Measurements from ENCODE around the gene FBXO41. TPM values are rescaled to one million over a fixed set of nuclear protein-coding genes. Genes with fewer than 3 reads are reported as not detected.

Gene FBXO41
- total and polyA plus RNA-seq, 12 donors: 0.12 to 1.8 (median 0.68) TPM

DNA sequence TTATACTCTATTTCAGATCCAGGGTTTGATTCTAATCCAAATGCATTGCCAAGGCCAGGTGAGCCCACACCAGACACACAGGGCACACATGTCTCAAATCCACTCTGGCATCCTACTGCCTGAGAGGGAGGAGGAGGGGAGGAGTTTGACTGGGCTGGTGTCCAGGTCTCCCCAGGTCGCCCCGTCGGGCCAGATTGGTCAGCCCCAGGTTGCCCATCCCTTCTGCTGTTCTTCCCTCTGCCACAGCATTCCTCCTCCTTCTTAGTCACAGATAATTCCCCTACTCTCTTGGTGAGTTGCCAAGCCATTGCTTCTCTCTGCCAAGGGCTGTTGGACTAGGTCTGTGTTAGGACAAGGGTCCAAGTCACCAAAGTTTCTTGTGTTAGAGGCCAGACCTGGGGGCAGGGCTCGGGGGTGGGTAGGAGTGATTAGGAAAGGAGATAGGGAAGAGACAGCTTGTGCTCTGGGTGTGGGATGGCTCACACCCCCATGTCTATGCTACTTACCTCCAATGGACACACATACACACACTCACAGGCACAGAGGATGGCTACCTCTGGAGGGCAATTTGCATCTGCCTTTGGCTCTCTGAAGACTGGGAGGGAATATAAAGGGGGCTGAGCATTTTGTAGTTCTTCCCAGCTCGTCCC, 11.6 kb upstream of the FBXO41 start:
- TF ChIP-seq, protein P1, sequence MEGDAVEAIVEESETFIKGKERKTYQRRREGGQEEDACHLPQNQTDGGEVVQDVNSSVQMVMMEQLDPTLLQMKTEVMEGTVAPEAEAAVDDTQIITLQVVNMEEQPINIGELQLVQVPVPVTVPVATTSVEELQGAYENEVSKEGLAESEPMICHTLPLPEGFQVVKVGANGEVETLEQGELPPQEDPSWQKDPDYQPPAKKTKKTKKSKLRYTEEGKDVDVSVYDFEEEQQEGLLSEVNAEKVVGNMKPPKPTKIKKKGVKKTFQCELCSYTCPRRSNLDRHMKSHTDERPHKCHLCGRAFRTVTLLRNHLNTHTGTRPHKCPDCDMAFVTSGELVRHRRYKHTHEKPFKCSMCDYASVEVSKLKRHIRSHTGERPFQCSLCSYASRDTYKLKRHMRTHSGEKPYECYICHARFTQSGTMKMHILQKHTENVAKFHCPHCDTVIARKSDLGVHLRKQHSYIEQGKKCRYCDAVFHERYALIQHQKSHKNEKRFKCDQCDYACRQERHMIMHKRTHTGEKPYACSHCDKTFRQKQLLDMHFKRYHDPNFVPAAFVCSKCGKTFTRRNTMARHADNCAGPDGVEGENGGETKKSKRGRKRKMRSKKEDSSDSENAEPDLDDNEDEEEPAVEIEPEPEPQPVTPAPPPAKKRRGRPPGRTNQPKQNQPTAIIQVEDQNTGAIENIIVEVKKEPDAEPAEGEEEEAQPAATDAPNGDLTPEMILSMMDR (IDR thresholded peaks at IDR 0.05): no peak
- Histone ChIP-seq H3K9me3 (peaks cover 0 to 3% (median 0%) of the 10 kb centered on the region in 11 donors), H3K27ac (no peak overlapping the region), H3K4me3 (no peak overlapping the region), H3K36me3 (no peaks in the 10 kb centered on the region), H3K4me1 (peaks cover 4 to 31% (median 19%) of the 10 kb centered on the region in 9 donors), H3K27me3 (peaks cover 31 to 98% (median 82%) of the 10 kb centered on the region in 7 donors)
- ATAC-seq (no peak), DNase-seq (no peak)
- intact Hi-C loops (cut with DNase I): no loop called here
- 33 to 40% methylated on average over 5 of the region's 5 CpGs for WGBS, 2 donors

DNA sequence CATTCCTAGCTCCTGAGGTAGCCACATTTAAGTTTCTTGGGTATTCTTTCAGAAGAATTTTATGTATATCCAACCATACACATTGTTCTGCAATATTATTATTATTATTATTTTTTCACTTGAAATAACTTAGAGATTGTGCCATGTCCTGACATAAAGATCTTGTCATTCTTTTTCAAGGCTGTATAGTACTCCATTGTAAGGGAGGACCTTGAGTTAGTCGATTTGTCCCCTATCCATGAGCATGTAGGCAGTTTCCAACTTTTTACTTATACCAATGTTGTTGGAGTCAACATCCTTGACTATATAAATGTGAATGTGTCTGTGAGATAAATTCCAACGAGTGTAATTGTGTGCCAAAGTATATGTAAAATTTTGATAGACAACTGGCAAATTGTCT, 10.0 kb upstream of the FBXO41 start:
- DNase-seq: no peak
- H3K27me3 ChIP-seq: peaks cover 31 to 98% (median 89%) of the 10 kb centered on the region in 7 donors
- H3K36me3 ChIP-seq: no peaks in the 10 kb centered on the region
- H3K9me3 ChIP-seq: peaks cover 0 to 3% (median 0%) of the 10 kb centered on the region in 11 donors
- WGBS, 2 donors: 90 to 92% methylated on average over 2 of the region's 2 CpGs
- intact Hi-C loops (cut with DNase I): no loop called here
- H3K4me1 ChIP-seq: peaks cover 4 to 31% (median 19%) of the 10 kb centered on the region in 9 donors
- no peak overlapping the region for H3K27ac ChIP-seq
- H3K4me3 ChIP-seq: no peak overlapping the region
- ATAC-seq: no peak
- TF ChIP-seq, protein P1 (IDR thresholded peaks at IDR 0.05): no peak

DNA sequence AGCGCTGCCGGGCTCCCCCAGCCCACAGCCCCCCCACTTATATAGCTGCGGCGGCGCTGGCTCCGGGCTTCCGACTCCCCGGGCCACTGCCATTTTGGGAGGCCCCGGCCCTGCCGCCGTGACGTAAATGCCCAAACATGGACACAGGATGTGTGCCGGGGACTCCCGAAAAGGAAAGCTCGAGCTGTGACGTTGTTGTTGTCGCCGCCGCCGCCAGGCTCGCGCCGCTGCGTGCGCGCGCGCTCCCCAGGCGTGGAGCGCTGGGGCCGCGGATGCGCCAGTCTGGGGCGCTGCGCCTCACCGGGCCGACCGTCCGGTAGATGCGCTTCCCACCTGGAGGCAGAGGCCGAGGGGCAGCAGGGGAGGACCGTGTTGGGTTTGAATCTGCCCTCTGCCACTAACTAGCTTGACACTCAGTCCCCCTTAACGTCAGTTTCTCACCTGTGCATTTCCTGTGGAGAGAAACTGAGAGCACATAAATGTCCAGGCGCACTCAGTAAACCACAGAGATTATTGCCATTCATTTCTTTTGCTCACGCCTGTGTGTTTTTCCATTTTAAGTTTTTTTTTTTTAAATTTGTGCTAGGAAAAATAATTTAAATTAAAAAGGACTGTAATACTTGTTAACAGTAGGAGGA, 9.4 kb upstream of the FBXO41 start, which contains the start of gene EGR4:
Gene EGR4, minus strand, starts transcription at position 15 of the 638 bp plus-strand sequence. CDS start 231 bp downstream, outside the sequence.
- Histone ChIP-seq H3K27ac (no peak within 1 kb of the TSS), H3K27me3 (peaks cover 31 to 98% (median 89%) of the 10 kb centered on the region in 7 donors), H3K36me3 (no peaks in the 10 kb centered on the region), H3K9me3 (peaks cover 0 to 3% (median 0%) of the 10 kb centered on the region in 11 donors), H3K4me1 (peaks cover 4 to 31% (median 19%) of the 10 kb centered on the region in 9 donors), H3K4me3 (peak within 1 kb of the TSS; percentile 1 to 57 (median 44))
- intact Hi-C loops (cut with DNase I): no loop called here
- DNase-seq (peak; percentile 33 to 34), ATAC-seq (peak; percentile 29 to 75 (median 60))
- TF ChIP-seq, protein P1 (IDR thresholded peaks at IDR 0.05): no peak
- WGBS, 2 donors: 1 to 2% methylated on average over 45 of the region's 45 CpGs

DNA sequence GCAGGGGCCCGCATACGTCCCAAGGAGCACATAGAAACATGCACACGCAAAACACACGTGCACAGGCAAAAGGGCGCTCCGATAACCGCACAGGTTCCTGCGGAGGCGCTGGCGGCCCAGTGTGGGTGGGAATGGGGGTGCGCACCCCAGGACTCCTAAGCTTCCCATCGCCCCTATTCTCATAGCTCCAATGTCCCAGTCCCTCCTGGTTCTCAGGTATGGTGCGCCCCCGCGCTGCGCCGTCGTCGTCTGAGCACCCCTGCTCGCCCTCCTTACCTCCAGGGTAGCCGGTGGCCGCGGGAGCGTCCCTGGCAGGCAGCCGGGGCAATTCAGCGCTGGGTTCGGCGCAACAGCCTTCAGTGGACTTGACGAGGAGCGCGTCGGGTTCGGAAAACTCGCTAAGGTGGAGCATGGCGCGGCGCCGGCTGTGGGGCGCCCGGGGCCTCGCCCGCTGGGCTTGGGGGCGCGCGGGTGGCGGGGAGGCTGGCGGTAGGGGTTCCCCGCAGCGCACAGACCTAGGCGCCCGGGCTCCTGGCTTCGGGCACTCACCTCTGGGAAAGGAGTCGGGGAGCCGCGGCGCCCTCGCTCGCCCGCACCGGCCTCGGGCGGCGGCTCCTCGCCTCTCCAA, 8.7 kb upstream of the FBXO41 start:
- H3K27me3 ChIP-seq: peaks cover 31 to 100% (median 95%) of the 10 kb centered on the region in 7 donors
- ATAC-seq (peak in 1 of 8 donors; percentile 15), DNase-seq (peak in 1 of 2 donors; percentile 9)
- intact Hi-C loops (cut with DNase I): no loop called here
- H3K36me3 ChIP-seq: no peaks in the 10 kb centered on the region
- 3% methylated on average over 57 to 64 of the region's 64 CpGs for WGBS, 2 donors
- no peak overlapping the region for H3K27ac ChIP-seq
- H3K4me1 ChIP-seq: peaks cover 4 to 31% (median 19%) of the 10 kb centered on the region in 9 donors
- peak overlapping the region; percentile 1 to 57 (median 44) for H3K4me3 ChIP-seq
- peaks cover 0 to 3% (median 0%) of the 10 kb centered on the region in 11 donors for H3K9me3 ChIP-seq
- TF ChIP-seq, protein P1 (IDR thresholded peaks at IDR 0.05): no peak

All from heart right ventricle (tissue), 16 donors.